Measurements from ENCODE around the gene CD79B. TPM values are rescaled to one million over a fixed set of nuclear protein-coding genes. Genes with fewer than 3 reads are reported as not detected.

CD79B gene
- polyA plus RNA-seq, 1 of the 3 experiments (the other 2 are of a cell fraction), result 0.10 TPM

GRCh38 chr17:63940584-63940983, 8.5 kb upstream of the CD79B start:
- TF ChIP-seq, protein P1, sequence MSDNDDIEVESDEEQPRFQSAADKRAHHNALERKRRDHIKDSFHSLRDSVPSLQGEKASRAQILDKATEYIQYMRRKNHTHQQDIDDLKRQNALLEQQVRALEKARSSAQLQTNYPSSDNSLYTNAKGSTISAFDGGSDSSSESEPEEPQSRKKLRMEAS (IDR thresholded peaks at IDR 0.05; ENCODE audit: low read depth), result no peak
- no peak for TF ChIP-seq NFIC (IDR thresholded peaks at IDR 0.05; ENCODE audit: borderline replicate concordance)
- no peak for TF ChIP-seq JUND (IDR thresholded peaks at IDR 0.05)
- TF ChIP-seq ZBTB33 (IDR thresholded peaks at IDR 0.05; ENCODE audit: borderline replicate concordance, low read depth), result no peak
- TF ChIP-seq RXRA (IDR thresholded peaks at IDR 0.05; ENCODE audit: borderline replicate concordance, low read depth), result no peak
- no peak for TF ChIP-seq GABPA (IDR thresholded peaks at IDR 0.05; ENCODE audit: low read depth)
- TF ChIP-seq FOXM1 (IDR thresholded peaks at IDR 0.05; ENCODE audit: low read depth), result no peak
- TF ChIP-seq FOXJ3 (CRISPR knock-in tag; IDR thresholded peaks at IDR 0.05), result no peak
- no peak for TF ChIP-seq ELF1 (IDR thresholded peaks at IDR 0.05)
- TF ChIP-seq, protein P2, sequence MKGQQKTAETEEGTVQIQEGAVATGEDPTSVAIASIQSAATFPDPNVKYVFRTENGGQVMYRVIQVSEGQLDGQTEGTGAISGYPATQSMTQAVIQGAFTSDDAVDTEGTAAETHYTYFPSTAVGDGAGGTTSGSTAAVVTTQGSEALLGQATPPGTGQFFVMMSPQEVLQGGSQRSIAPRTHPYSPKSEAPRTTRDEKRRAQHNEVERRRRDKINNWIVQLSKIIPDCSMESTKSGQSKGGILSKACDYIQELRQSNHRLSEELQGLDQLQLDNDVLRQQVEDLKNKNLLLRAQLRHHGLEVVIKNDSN (IDR thresholded peaks at IDR 0.05; ENCODE audit: borderline replicate concordance, low read depth), result no peak
- TF ChIP-seq CHD2 (IDR thresholded peaks at IDR 0.05; ENCODE audit: low read length, partially characterized antibody), result no peak
- Histone ChIP-seq H3K9me3 (no peaks in the 10 kb centered on the region), H3K27me3 (ENCODE audit: insufficient read depth) (no peaks in the 10 kb centered on the region), H3K4me1 (ENCODE audit: control insufficient read depth in 1 of 2, insufficient read depth in 2 of 2, low read depth in 1 of 2, low read length in 1 of 2) (no peaks in the 10 kb centered on the region), H4K20me1 (ENCODE audit: insufficient read depth) (no peaks in the 10 kb centered on the region), H3K9ac (no peak overlapping the region), H3K27ac (ENCODE audit: low read depth in 2 of 2, low read length in 1 of 2) (no peak overlapping the region), H2AFZ (ENCODE audit: low read depth) (no peak overlapping the region), H3K4me2 (no peak overlapping the region), H3K36me3 (replicated peaks in 1 of 2; ENCODE audit: control insufficient read depth in 1 of 2, insufficient read depth in 2 of 2, low read length in 1 of 2) (no peaks in the 10 kb centered on the region), H3K79me2 (ENCODE audit: insufficient read depth) (no peaks in the 10 kb centered on the region), H3K9me2 (no peaks in the 10 kb centered on the region), H3F3A (replicated peaks; ENCODE audit: insufficient read depth) (no peaks in the 10 kb centered on the region), H3K4me3 (ENCODE audit: low read depth in 2 of 2, low read length in 1 of 2) (no peak overlapping the region)
- ChIA-PET POLR2A (no interaction called here), CTCF (interaction anchor here (0.9 to 3.7 kb wide), 9 partner anchors 8 to 193 kb away, joined by 3 to 24 read pairs (median 3); partner anchors contain the start of genes CD79B and GH1)
- WGBS (ENCODE audit: low lambda C conversion rate), result 82% methylated on average over 14 of the region's 14 CpGs
- no peak for DNase-seq

DNA sequence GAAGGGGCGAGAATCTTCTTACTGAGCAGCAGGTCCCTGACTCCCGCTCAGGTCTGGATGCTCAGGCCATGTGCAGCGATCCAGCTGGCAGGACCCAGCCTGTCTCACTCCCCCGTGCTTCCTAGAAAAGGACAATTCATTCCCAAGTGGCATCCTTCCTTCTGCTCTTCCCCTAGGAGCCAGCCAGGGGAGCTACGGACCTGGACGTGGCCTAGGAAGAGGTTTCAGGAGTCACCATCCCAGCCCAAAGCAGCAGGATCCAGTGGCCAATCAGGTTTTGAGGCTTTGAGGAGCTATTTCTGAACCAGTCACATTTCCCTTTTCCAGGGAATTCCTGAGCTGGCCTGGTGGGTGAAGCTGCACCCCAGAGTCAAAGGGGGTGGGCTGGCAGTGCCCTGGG, 7.8 kb upstream of the CD79B start:
- Histone ChIP-seq H3K4me1 (ENCODE audit: control insufficient read depth in 1 of 2, insufficient read depth in 2 of 2, low read depth in 1 of 2, low read length in 1 of 2) (no peaks in the 10 kb centered on the region), H3F3A (replicated peaks; ENCODE audit: insufficient read depth) (no peaks in the 10 kb centered on the region), H3K9ac (no peak overlapping the region), H3K36me3 (replicated peaks in 1 of 2; ENCODE audit: control insufficient read depth in 1 of 2, insufficient read depth in 2 of 2, low read length in 1 of 2) (no peaks in the 10 kb centered on the region), H3K9me2 (no peaks in the 10 kb centered on the region), H3K4me3 (ENCODE audit: low read depth in 2 of 2, low read length in 1 of 2) (no peak overlapping the region), H2AFZ (ENCODE audit: low read depth) (no peak overlapping the region), H3K9me3 (no peaks in the 10 kb centered on the region), H3K27ac (ENCODE audit: low read depth in 2 of 2, low read length in 1 of 2) (no peak overlapping the region), H4K20me1 (ENCODE audit: insufficient read depth) (no peaks in the 10 kb centered on the region), H3K27me3 (ENCODE audit: insufficient read depth) (peaks cover 6% of the 10 kb centered on the region; the same call in 1 of the 2 replicates), H3K4me2 (no peak overlapping the region), H3K79me2 (ENCODE audit: insufficient read depth) (no peaks in the 10 kb centered on the region)
- ChIA-PET CTCF (interaction anchor here (0.9 to 3.7 kb wide), 7 partner anchors 11 to 194 kb away, joined by 3 to 24 read pairs (median 6); partner anchors contain the start of gene GH1), POLR2A (no interaction called here)
- no peak for TF ChIP-seq TAF1 (IDR thresholded peaks at IDR 0.05; ENCODE audit: borderline replicate concordance, low read depth, low read length)
- no peak for TF ChIP-seq FOSL2 (IDR thresholded peaks at IDR 0.05; ENCODE audit: borderline replicate concordance, low read depth)
- TF ChIP-seq RFX5 (IDR thresholded peaks at IDR 0.05; ENCODE audit: low read length), result no peak
- no peak for TF ChIP-seq TCF12 (IDR thresholded peaks at IDR 0.05)
- TF ChIP-seq PBX3 (IDR thresholded peaks at IDR 0.05), result no peak
- no peak for TF ChIP-seq SMC3 (IDR thresholded peaks at IDR 0.05; ENCODE audit: low read depth, low read length)
- no peak for DNase-seq
- WGBS (ENCODE audit: low lambda C conversion rate), result 75% methylated on average over 6 of the region's 6 CpGs
